Activated naive CD8-positive, alpha-beta T cell treated with anti-CD3 and anti-CD28 coated beads, Interleukin-2, amount 50 U/mL, for 16 hours (primary cell): ENCODE results near the gene LURAP1L.

Experiments used
- DNase-seq: peaks from one replicate; pipeline ENCODE4 v3.0.0-alpha.2; 2020; ENCODE audit warnings: low read depth, low spot score

The LURAP1L gene

GRCh38 chr9:12776513-12777055, 1.8 kb downstream of the LURAP1L start:
- DNase-seq, result no peak

- DNase-seq, result no peak
Measured at GRCh38 chr9:12777121-12778022, 2.6 kb downstream of the LURAP1L start.

DNA sequence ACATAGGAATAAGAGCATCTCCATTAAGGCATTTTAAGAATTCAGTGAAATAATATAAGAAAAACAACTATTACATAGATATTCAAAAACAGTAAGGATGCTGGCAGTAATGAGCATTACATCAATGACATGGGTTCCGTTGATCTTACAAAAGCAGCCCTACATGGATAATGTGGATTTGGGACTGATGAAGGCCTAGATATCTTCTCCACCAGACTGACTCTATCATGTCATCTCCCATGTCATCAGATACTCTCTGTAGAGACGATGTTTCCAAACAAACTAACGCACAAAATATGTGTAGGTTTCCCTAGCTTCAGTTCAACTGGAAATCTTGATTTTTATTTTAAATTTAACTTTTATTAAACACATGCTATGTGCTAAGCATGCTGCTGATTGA, 3.6 kb downstream of the LURAP1L start:
- DNase-seq, result no peak

GRCh38 chr9:12781226-12781733, 6.5 kb downstream of the LURAP1L start:
- DNase-seq, result no peak

DNA sequence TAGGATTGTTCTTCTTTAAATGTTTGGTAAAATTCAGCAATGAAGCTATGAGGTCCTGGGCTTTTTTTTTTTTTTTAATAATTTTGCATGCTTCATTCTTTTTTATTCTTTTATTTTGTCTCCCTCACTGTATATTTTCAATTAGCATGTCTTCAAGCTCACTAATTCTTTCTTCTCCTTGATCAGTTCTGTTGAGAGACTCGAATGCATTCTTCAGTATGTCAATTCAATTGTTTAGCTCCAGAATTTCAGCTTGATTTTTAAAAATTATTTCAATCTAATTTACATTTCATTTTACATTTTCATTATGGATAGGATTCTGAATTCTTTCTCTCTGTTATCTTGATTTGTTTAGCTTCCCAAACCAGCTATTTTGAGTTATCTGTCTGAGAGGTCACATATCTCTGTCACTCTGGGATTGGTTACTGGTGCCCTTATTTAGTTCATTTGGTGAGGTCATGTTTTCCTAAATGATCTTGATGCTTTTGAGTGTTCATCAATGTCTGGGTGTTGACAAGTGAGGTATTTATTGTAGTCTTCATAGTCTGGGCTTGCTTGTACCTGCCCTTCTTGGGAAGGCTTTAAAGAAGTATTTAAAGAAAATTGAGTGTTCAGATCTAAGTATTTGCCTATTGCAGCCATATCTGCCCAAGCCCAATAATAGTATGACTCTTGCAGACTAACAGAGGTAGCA, 9.1 kb downstream of the LURAP1L start:
- DNase-seq, result no peak

- no peak for DNase-seq
Measured at GRCh38 chr9:12784461-12785259, 9.8 kb downstream of the LURAP1L start.

DNA sequence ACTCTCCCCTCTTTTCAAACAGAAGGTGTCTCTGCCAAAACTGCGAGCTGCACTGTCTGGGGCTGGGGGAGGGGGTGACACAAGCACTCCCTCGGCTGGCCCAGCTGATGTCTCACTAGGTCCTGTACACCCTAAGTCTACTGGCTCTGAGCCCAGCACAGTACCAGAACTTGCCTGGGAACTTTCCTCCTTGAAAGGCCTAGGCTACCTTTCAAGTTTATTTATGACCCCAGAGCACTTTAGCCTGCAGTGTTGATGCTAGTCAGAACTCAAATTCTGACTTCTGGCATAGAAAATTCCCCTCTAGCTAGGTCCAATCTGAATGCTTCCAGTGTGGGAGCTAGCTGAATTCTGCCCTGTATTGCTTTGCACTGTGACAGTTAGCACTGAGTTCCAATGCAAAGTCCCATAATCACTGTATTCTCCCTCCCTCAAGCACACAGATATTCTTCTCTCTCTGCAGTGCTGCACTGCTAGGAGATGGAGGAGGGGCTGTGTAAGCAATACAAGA, 10.5 kb downstream of the LURAP1L start:
- no peak for DNase-seq

- no peak for DNase-seq
Measured at GRCh38 chr9:12785941-12786340, 11.1 kb downstream of the LURAP1L start.

DNA sequence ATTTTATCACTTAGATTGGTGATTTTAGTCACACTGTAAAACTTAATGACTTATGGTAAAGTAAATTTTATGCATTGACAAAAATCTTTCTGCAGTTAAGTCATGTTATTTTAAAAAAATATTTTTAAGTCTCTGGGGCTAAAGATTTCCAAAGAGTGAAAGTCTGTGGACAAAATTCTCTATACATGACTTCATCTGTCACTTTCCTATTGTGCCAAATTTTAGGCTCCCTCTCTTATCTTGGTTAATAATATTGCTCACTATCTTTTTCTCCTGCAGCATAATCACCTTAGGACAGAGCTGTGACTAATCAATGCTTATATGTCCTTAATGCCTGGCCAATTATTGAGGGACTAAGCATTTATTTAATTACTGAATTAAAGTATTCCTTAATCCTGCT, 15.2 kb downstream of the LURAP1L start:
- DNase-seq, result no peak

DNA sequence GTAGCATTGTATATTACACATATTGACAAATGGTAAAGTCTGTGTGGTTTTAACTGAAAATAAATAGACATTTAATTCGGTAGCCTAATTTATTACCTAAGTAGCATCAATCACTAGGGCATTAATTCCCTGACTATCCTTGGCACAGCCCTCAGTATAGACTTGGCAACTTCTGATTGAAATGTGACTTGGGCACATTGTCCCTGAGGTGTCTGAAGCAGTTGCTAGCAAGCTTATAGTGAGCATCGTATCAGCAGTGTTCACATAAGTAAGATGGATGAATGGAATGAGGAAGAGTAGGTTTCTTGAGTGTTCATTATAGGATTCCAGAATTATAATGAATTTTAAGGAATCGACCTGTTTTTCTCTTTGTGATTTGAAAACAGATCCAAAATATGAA, 16.1 kb downstream of the LURAP1L start:
- no peak for DNase-seq

- DNase-seq, result no peak
Measured at GRCh38 chr9:12794101-12794799, 19.4 kb downstream of the LURAP1L start.

DNA sequence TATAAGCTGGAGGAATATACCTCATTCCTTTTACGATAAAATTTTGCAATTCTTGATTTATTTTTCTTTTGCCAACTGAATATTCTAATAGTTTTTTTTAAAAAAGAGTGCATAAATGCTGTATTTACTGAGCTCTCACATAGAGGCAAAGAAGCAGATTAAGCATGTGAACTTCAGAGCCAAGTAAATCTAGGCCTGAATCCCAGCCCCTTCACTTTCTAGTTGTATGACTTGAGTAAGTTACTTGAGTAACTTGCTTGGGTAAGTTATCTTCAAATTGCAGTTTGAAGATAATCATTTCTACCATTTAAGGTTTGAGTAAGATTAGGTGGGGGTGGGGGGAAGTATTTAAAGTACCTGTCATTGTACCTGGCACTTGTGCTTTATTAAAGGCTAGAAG, 21.8 kb downstream of the LURAP1L start:
- no peak for DNase-seq

GRCh38 chr9:12797037-12797436, 22.2 kb downstream of the LURAP1L start:
- no peak for DNase-seq

GRCh38 chr9:12798066-12798770, 23.4 kb downstream of the LURAP1L start:
- DNase-seq, result no peak

DNA sequence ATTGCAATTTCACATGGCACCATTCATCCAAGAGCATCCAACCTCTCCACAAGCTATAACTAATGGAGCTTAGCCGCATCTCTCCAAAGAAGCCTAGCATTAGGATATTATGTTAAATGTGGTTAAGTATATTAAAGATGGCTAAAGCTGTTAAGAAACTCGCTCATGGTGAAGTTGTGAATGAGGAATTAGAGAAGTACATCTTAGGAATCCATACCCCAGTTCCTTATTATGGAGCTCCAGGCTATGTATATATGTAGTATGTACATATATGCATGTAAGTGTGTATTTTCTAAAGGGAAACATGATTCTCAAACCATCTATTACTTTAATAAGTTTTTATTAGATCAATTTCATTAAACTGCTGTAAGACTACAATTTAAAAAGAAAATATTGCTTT, 26.4 kb downstream of the LURAP1L start:
- DNase-seq, result no peak

- no peak for DNase-seq
Measured at GRCh38 chr9:12801663-12802062, 26.8 kb downstream of the LURAP1L start.

- DNase-seq, result no peak
Measured at GRCh38 chr9:12802093-12802492, 27.3 kb downstream of the LURAP1L start.

GRCh38 chr9:12808569-12808968, 33.7 kb downstream of the LURAP1L start:
- DNase-seq, result no peak

DNA sequence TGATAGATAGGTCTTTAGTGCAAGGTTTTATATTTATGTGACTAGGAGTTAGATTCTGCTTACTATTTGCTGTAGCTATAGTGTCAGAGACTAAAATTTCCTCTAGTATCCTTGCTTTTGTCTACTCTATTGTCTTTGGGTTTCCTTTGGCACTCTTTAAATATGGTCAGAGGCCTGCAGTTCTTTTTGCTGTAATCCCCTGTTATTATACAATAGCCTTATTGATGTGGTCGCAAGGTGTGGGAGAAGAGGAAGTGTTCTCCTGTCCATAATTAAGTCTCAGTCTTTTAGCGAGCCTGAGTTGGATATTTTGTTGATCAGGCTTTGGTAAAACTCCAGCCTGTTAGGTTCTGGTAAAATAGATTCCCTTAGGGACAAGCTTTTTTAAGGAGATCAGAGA, 34.9 kb downstream of the LURAP1L start:
- DNase-seq, result no peak

DNA sequence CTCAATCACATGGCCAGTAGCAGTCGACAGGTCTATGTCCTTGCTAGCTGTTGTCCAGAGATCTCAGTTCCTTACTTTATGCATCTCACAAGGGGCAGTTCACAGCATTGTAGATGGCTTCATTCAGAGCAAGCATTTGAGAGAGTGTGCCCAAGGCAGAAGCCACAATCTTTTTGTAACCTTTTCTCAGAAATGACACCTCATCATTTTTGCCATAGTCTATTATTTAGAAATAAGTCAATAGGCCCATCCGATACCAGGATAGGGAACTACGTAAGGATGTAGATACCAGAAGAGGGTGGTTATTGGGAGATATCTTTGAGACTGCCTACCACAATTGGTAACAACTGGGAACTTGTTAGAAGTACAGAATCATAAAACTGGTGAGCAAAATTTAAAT, 37.1 kb downstream of the LURAP1L start:
- no peak for DNase-seq
